Activated T-helper 1 cell treated with anti-CD3 and anti-CD28 coated beads, Interleukin-12 subunit alpha, Interleukin-12 subunit beta, Interleukin-2, Interleukin-4 antibody, amounts not matched to agents 30 ng/mL and 10 ng/mL and 1 ng/mL, durations not matched to agents 14 hours and 24 hours and 36 hours (primary cell): ENCODE data around the gene SYTL3. TPM values are rescaled to one million over a fixed set of nuclear protein-coding genes. Genes with fewer than 3 reads are reported as not detected.
A peak's percentile ranks its signal among the peaks of the same experiment; 100 is the strongest.

Source experiments
- DNase-seq: peaks from one replicate; pipeline ENCODE4 v3.0.0; 2021; ENCODE audit warnings: low spot score
- H3K27ac Mint-ChIP-seq: one replicate; pipeline ENCODE4 v1.8.0; 2021; ENCODE audit warnings: mild to moderate bottlenecking, mixed read lengths
- H3K27me3 Mint-ChIP-seq: one replicate; pipeline ENCODE4 v1.8.0; 2022; ENCODE audit warnings: mild to moderate bottlenecking, moderate library complexity, mixed read lengths; ENCODE audit not compliant: insufficient read depth
- H3K36me3 Mint-ChIP-seq: one replicate; pipeline ENCODE4 v1.8.0; 2021; ENCODE audit warnings: low read depth, mixed read lengths
- H3K4me1 Mint-ChIP-seq: one replicate; pipeline ENCODE4 v1.8.0; 2021; ENCODE audit warnings: low read depth, mixed read lengths
- H3K4me3 Mint-ChIP-seq: one replicate; pipeline ENCODE4 v1.8.0; 2021; ENCODE audit warnings: mild to moderate bottlenecking, moderate library complexity, mixed read lengths
- H3K9me3 Mint-ChIP-seq: one replicate; pipeline ENCODE4 v1.8.0; 2021; ENCODE audit warnings: mixed read lengths
- intact Hi-C: fragments of 100-400 bp; cut with micrococcal nuclease; formaldehyde crosslinking; loops from one replicate; pipeline ENCODE4 v1.15.1; 2024
- total RNA-seq: library from RNA; stranded (reverse); gene quantifications from 2 replicates; pipeline ENCODE4 v1.2.3, GENCODE V29; 2022

Gene SYTL3
- total RNA-seq, 1 donor from 2014 or later = 123 TPM

GRCh38 chr6:158771399-158772152 lies 121.7 kb downstream of the SYTL3 start:
- Mint-ChIP-seq H3K4me1 (peaks cover 56% of the 10 kb centered on the region), H3K4me3 (peak overlapping the region; percentile 26), H3K36me3 (peaks cover 66% of the 10 kb centered on the region), H3K27me3 (no peaks in the 10 kb centered on the region), H3K9me3 (no peaks in the 10 kb centered on the region), H3K27ac (peak overlapping the region; percentile 79)
- intact Hi-C loops = loop anchor here (1.0 to 2.0 kb wide), 2 partner anchors 8 to 201 kb away; no protein-coding TSS in a partner anchor
- DNase-seq = no peak

GRCh38 chr6:158772172-158772571 lies 122.3 kb downstream of the SYTL3 start:
- no peak for DNase-seq
- intact Hi-C loops = loop anchor here (1.0 to 2.0 kb wide), 2 partner anchors 9 to 201 kb away; no protein-coding TSS in a partner anchor
- Mint-ChIP-seq H3K4me1 (peaks cover 62% of the 10 kb centered on the region), H3K27ac (peak overlapping the region; percentile 79), H3K4me3 (peak overlapping the region; percentile 26), H3K36me3 (peaks cover 66% of the 10 kb centered on the region), H3K9me3 (no peaks in the 10 kb centered on the region), H3K27me3 (no peaks in the 10 kb centered on the region)

- DNase-seq = no peak
- no peaks in the 10 kb centered on the region for H3K9me3 Mint-ChIP-seq
- H3K4me3 Mint-ChIP-seq = no peak overlapping the region
- H3K27me3 Mint-ChIP-seq = no peaks in the 10 kb centered on the region
- H3K4me1 Mint-ChIP-seq = peaks cover 67% of the 10 kb centered on the region
- peaks cover 67% of the 10 kb centered on the region for H3K36me3 Mint-ChIP-seq
- H3K27ac Mint-ChIP-seq = peak overlapping the region; percentile 29
- intact Hi-C loops = loop anchor here (1.0 to 2.0 kb wide), 2 partner anchors 10 to 200 kb away; no protein-coding TSS in a partner anchor
Measured at GRCh38 chr6:158772851-158773371, 123.1 kb downstream of the SYTL3 start.

GRCh38 chr6:158773581-158774449 lies 124.0 kb downstream of the SYTL3 start:
- peaks cover 68% of the 10 kb centered on the region for H3K36me3 Mint-ChIP-seq
- peaks cover 67% of the 10 kb centered on the region for H3K4me1 Mint-ChIP-seq
- DNase-seq = no peak
- H3K4me3 Mint-ChIP-seq = no peak overlapping the region
- no peaks in the 10 kb centered on the region for H3K9me3 Mint-ChIP-seq
- H3K27me3 Mint-ChIP-seq = no peaks in the 10 kb centered on the region
- H3K27ac Mint-ChIP-seq = peak overlapping the region; percentile 34
- intact Hi-C loops = loop anchor here (2.0 kb wide), 1 partner anchor 199 kb away; no protein-coding TSS in a partner anchor

- no peak overlapping the region for H3K4me3 Mint-ChIP-seq
Measured at GRCh38 chr6:158774717-158775449, 125.0 kb downstream of the SYTL3 start.

GRCh38 chr6:158775832-158776231 lies 126.0 kb downstream of the SYTL3 start:
- Mint-ChIP-seq H3K27ac (no peak overlapping the region), H3K27me3 (no peaks in the 10 kb centered on the region), H3K4me1 (peaks cover 51% of the 10 kb centered on the region), H3K9me3 (no peaks in the 10 kb centered on the region), H3K4me3 (no peak overlapping the region), H3K36me3 (peaks cover 61% of the 10 kb centered on the region)
- no peak for DNase-seq
- intact Hi-C loops = no loop called here

More at GRCh38 chr6:158774717-158775449, 125.0 kb downstream of the SYTL3 start:
- no peak for DNase-seq
- intact Hi-C loops = no loop called here
- Mint-ChIP-seq H3K4me1 (peaks cover 60% of the 10 kb centered on the region), H3K36me3 (peaks cover 66% of the 10 kb centered on the region), H3K27me3 (no peaks in the 10 kb centered on the region), H3K9me3 (no peaks in the 10 kb centered on the region), H3K27ac (no peak overlapping the region)

GRCh38 chr6:158776737-158777136 lies 126.9 kb downstream of the SYTL3 start:
- Mint-ChIP-seq H3K27ac (peak overlapping the region; percentile 32), H3K9me3 (no peaks in the 10 kb centered on the region), H3K36me3 (peaks cover 58% of the 10 kb centered on the region), H3K27me3 (no peaks in the 10 kb centered on the region), H3K4me3 (no peak overlapping the region), H3K4me1 (peaks cover 42% of the 10 kb centered on the region)
- intact Hi-C loops = no loop called here
- DNase-seq = no peak

- Mint-ChIP-seq H3K27ac (peak overlapping the region; percentile 13), H3K27me3 (no peaks in the 10 kb centered on the region), H3K36me3 (peaks cover 57% of the 10 kb centered on the region), H3K4me3 (no peak overlapping the region), H3K9me3 (no peaks in the 10 kb centered on the region), H3K4me1 (peaks cover 34% of the 10 kb centered on the region)
- intact Hi-C loops = no loop called here
- DNase-seq = no peak
Measured at GRCh38 chr6:158777510-158777909, 127.7 kb downstream of the SYTL3 start.

GRCh38 chr6:158778005-158778527 lies 128.2 kb downstream of the SYTL3 start:
- no peak overlapping the region for H3K27ac Mint-ChIP-seq
- H3K9me3 Mint-ChIP-seq = no peaks in the 10 kb centered on the region
- H3K4me1 Mint-ChIP-seq = peaks cover 28% of the 10 kb centered on the region
- H3K27me3 Mint-ChIP-seq = no peaks in the 10 kb centered on the region
- peaks cover 61% of the 10 kb centered on the region for H3K36me3 Mint-ChIP-seq
- H3K4me3 Mint-ChIP-seq = no peak overlapping the region
- DNase-seq = no peak
- intact Hi-C loops = no loop called here

- peak overlapping the region; percentile 31 for H3K27ac Mint-ChIP-seq
- peaks cover 67% of the 10 kb centered on the region for H3K36me3 Mint-ChIP-seq
- no peak for DNase-seq
- H3K4me1 Mint-ChIP-seq = peaks cover 26% of the 10 kb centered on the region
- no peak overlapping the region for H3K4me3 Mint-ChIP-seq
- intact Hi-C loops = no loop called here
- H3K9me3 Mint-ChIP-seq = no peaks in the 10 kb centered on the region
- H3K27me3 Mint-ChIP-seq = no peaks in the 10 kb centered on the region
Measured at GRCh38 chr6:158780246-158780884, 130.5 kb downstream of the SYTL3 start.

GRCh38 chr6:158780988-158781691 lies 131.3 kb downstream of the SYTL3 start:
- Mint-ChIP-seq H3K27me3 (no peaks in the 10 kb centered on the region), H3K4me3 (no peak overlapping the region), H3K4me1 (peaks cover 26% of the 10 kb centered on the region), H3K9me3 (no peaks in the 10 kb centered on the region), H3K27ac (peak overlapping the region; percentile 6), H3K36me3 (peaks cover 66% of the 10 kb centered on the region)
- DNase-seq = no peak
- intact Hi-C loops = no loop called here
